GM21737 (cell line): ENCODE data around the gene LZTS2.
"Not testable (repeated sequence)": the region's sequence is repeated elsewhere in the genome, so short reads cannot be mapped to it uniquely, and the experiment has no call there.

Source experiments
- ATAC-seq: cut with Tn5 transposase; IDR thresholded peaks from one replicate; pipeline ENCODE4 v1.9.1; 2021; ENCODE audit warnings: mild to moderate bottlenecking, moderate library complexity; ENCODE audit not compliant: unreplicated experiment

LZTS2 gene

GRCh38 chr10:101031128-101031795, 31.7 kb downstream of the LZTS2 start, which contains the start of the genes PDZD7 and SFXN3:
PDZD7 (minus strand) TSS chr10:101031129; CDS start chr10:101030219, 910 bp downstream.
SFXN3 (plus strand) TSS chr10:101031234; CDS start chr10:101034695, 3,461 bp downstream.
- ATAC-seq: peak; percentile 81

GRCh38 chr10:101031796-101032636, 32.4 kb downstream of the LZTS2 start:
- no peak for ATAC-seq

GRCh38 chr10:101032637-101033224, 33.1 kb downstream of the LZTS2 start:
- no peak for ATAC-seq

- no peak for ATAC-seq
Observed at GRCh38 chr10:101033276-101033675, 33.7 kb downstream of the LZTS2 start.

GRCh38 chr10:101034404-101034803, 34.8 kb downstream of the LZTS2 start:
- ATAC-seq: not testable (repeated sequence)

GRCh38 chr10:101035314-101035713, 35.7 kb downstream of the LZTS2 start:
- ATAC-seq: no peak

GRCh38 chr10:101035916-101036702, 36.5 kb downstream of the LZTS2 start:
- ATAC-seq: no peak

- no peak for ATAC-seq
Observed at GRCh38 chr10:101036726-101037125, 37.1 kb downstream of the LZTS2 start.

- ATAC-seq: no peak
Observed at GRCh38 chr10:101038484-101038883, 38.9 kb downstream of the LZTS2 start.

- ATAC-seq: no peak
Observed at GRCh38 chr10:101040061-101040460, 40.5 kb downstream of the LZTS2 start.

GRCh38 chr10:101040851-101041250, 41.2 kb downstream of the LZTS2 start:
- no peak for ATAC-seq

GRCh38 chr10:101041252-101041761, 41.7 kb downstream of the LZTS2 start:
- peak; percentile 69 for ATAC-seq

- no peak for ATAC-seq
Observed at GRCh38 chr10:101042118-101042517, 42.5 kb downstream of the LZTS2 start.

- peak; percentile 88 for ATAC-seq
Observed at GRCh38 chr10:101042667-101043362, 43.2 kb downstream of the LZTS2 start.

- ATAC-seq: no peak
Observed at GRCh38 chr10:101043363-101043707, 43.7 kb downstream of the LZTS2 start.

- no peak for ATAC-seq
Observed at GRCh38 chr10:101044117-101044516, 44.5 kb downstream of the LZTS2 start.

GRCh38 chr10:101046332-101047238, 47.0 kb downstream of the LZTS2 start:
- no peak for ATAC-seq

- ATAC-seq: no peak
Observed at GRCh38 chr10:101047268-101047667, 47.7 kb downstream of the LZTS2 start.
